Activated gamma-delta T cell treated with Interleukin-2 at 50 U/mL for 16 hours (primary cell): ENCODE results near the gene FANCL.
"Not testable (repeated sequence)": the region's sequence is repeated elsewhere in the genome, so short reads cannot be mapped to it uniquely, and the experiment has no call there.

Source experiments
- DNase-seq: peaks from one replicate; pipeline ENCODE4 v3.0.0-alpha.2; 2020

The FANCL gene

DNA sequence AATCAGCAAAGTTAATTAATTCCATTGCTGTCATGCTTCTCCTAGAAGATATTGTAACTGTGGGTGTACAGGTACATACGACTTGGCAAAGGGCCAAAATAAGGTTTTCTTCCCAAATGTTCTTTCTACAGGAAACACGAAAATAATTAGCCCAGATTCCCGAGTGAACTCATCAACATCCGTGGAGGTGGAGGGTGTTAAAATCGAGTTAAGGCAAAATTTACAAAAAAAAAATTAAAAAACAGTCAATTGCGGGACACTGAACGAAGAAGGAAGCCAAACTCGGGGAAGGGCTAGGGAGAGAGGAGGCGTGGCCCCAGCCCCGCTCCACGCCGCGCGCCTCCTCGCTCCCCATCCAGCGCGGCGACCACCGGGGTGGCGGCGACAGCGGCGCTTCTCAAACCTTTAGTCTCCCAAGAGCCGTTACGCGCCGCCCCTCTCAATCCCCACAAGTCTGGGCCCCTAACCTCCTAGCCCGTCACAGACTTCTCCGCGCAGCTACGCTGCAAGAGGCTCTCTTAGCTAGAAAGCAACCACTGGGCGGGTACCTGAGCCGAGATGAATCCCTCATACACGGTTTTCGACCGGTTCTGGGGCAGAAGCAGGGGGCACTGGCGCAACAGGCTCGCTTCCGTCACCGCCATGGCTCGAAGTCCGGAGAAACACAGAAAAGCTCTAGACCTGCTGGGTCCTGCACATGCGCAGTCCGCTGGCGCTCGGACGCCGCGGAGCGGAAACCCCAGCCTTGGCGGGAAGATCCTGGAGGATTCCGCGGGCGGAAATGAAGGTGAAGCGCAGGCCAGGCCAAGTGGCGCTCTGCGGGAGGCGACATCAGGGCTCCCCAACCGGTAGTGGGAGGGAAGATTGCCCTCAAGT is at the start of gene FANCL:
TSS of gene FANCL (minus strand) at position 656 of the 876 bp plus-strand sequence. CDS start at position 644, 12 bp downstream.
- peak; percentile 54 for DNase-seq

DNA sequence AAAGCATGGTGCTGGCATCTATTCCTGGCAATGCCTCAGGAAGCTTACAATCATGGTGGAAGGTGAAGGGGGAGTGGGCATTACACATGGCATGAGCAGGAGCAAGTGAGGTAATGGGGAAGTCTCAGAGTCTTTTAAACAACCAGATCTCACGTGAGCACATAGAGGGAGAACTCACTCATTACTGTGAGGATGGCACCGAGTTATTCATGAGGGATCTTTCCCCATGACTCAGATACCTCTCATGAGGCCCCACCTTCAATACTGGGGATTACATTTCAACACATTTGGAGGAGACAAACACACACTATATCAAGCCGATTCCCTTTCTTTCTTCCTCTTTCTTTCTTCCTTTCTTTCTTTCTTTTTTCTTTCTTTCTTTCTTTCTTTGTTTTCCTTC is 47.9 kb upstream of the FANCL start:
- no peak for DNase-seq

DNA sequence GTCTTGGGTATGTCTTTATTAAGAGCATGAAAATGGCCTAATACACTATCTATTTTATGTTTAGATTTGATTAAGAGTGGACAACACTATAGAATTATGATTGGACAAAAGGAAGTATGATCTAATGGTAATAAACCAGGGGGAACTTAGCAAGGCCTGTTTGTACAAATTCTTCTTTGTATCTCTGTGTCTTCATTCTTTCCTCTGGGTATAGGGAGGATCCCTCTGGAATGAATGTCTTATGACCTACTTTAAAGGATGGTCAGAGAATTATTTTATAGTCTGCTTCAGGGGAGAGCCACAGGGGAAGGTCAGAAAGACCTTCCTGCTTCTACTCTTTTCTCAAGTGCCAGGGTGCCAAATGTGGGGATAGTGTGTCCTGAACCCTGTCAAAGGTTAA is 42.8 kb upstream of the FANCL start:
- DNase-seq = no peak

DNA sequence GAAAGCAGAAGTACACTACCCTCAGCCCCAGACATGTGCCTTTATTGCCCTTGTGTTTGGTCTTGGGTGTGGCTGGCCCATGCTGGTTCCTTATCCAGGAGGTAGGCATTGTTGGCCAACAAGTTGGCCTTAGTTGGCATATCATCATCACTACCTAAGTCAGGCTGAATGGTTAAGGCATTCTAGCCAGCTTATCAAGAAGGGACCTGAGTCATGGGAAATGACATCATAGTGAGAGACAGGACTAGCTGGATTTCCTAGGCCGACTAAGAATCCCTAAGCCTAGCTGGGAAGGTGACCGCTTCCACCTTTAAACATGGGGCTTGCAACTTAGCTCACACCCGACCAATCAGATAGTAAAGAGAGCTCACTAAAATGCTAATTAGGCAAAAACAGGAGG is 34.0 kb upstream of the FANCL start:
- not testable (repeated sequence) for DNase-seq

DNA sequence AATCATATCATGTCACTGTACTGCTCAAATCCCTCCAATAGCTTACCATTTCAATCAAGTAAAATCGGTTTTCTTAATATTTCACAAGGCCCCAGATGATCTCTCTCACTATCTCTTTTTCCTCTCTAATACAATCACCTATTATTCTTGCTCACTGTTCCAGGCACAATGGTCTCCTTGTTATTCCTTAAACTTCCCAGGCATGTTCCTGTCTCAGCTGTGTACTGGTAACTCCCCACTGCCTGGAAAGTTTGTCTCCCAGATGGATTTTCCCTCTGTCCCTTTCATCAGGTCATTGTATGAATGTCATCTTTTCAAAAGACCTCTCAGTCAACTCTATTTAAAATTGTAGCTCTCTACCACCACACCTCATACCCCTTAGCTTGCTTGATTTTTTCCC is 30.7 kb upstream of the FANCL start:
- no peak for DNase-seq

DNA sequence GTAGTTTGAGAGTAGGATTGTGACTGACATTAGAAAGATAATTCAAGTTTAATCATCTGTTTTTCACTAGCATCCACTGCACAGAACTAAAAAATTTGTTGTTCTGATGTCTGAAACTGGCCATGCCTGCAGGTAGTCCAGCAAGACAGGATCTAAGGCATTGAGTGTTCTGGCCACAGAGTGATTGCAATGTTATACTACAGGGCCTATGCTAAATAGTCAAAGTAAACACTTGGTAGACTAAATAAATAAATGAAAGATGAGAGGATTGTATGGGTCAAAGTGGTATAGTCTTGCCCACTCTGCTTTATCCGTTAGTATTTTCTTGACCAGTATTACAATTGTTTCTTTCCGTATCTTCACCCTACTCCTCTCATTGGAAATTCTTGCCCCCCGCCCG is 27.6 kb upstream of the FANCL start:
- DNase-seq = no peak

DNA sequence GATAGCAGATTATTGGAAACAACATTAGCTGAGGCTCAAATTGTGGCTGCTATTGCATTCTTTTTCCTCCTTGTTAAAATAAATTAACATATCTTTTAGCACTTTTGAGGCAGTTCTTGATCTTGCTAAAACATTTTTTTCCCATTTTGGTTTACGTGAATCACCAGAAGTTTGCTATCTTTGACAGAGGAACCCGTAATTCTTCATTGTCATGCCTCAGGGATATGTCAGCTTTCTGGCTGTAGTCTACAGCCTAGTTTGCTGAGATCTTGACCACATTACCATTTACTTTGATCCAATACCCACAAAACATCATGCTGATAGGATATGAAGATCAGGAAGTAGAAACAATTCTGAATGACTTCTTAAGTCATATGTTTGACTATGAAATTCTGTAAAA is 25.1 kb upstream of the FANCL start:
- DNase-seq = no peak

DNA sequence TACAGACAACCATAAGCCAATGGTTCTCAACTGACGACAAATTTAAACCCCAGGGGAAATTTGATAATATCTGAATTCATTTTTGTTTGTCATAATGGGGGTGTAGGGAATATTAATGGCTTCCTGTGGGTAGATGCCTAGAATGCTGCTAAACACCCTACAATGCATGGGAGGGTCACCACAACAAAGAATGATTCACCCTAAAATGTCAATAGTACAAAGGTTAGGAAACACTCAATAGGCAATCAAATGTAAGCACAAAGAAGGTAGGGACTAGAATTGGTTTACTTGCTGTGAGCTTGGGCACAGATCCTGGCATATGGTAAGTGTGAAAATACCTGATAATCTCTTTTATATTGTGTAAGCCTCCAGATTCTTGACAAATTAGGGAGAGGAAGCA is 20.1 kb upstream of the FANCL start:
- DNase-seq = no peak

DNA sequence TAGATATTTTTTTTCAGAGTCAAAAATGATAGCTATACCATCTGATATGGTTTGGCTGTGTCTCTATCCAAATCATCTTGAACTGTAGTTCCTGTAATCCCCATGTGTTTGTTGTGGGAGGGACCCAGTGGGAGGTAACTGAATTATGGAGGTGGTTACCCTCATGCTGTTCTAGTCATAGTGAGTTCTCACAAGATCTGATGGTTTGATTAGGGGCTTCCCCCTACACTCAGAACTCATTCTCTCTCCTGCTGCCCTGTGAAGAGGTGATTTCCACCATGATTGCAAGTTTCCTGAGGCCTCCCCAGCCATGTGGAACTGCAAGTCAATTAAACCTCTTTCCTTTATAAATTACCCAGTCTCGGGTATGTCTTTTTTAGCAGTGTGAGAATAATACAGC is 17.3 kb upstream of the FANCL start:
- DNase-seq = not testable (repeated sequence)

DNA sequence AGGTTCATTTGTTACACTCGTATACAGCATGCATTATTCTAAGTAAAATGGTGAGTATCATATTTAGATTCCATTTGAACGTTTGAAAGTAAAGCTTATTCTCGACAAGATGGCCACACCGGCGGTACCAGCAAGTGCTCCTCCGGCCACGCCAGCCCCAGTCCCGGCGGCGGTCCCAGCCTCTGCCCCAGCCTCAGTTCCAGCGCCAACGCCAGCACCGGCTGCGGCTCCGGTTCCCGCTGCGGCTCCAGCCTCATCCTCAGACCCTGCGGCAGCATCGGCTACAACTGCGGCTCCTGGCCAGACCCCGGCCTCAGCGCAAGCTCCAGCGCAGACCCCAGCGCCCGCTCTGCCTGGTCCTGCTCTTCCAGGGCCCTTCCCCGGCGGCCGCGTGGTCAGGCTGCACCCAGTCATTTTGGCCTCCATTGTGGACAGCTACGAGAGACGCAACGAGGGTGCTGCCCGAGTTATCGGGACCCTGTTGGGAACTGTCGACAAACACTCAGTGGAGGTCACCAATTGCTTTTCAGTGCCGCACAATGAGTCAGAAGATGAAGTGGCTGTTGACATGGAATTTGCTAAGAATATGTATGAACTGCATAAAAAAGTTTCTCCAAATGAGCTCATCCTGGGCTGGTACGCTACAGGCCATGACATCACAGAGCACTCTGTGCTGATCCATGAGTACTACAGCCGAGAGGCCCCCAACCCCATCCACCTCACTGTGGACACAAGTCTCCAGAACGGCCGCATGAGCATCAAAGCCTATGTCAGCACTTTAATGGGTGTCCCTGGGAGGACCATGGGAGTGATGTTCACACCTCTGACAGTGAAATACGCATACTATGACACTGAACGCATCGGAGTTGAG is 10.4 kb upstream of the FANCL start:
- not testable (repeated sequence) for DNase-seq

DNA sequence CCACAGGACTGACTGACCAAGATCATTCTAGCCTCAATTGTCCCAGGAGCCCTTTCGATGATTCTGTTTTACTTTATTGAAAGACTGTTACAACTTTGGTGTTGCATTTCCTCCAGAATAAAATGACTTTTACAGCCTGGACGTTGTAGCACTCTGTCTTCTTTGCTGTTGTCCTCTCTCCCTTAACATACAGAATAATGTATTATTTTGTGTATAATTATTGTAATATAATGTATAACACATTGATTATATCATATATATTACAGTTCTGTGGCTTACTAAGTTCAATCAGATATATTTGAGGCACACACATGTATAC is 380 bp upstream of the FANCL start:
- no peak for DNase-seq

DNA sequence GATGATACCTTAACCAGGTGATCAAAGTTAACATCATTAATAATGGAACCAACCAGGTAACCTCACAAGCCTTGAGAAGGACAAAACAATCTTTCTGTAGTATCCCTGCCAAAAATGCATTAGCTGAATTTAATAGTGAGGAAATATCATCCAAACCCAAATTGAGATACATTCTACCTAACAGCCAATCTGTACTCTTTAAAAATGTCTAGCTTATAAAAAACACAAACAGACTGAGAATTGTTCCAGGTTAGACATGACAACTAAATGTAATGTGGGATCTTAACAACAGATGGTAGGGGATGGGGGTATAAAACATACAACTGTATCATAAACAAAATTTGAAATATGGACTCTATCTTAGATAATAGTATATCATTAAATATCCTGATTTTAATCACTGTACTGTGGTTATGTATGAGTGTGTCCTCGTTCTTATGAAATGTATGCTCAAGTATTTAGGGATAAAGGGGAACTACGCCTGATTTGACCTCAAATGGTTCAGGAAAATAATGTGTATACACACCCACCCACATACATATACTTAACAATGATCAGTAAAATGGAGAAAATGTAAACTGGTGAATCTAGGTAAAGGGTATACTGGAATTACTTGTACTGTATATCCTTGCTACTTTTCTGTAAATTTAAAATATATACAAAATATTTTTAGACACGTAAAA is 1.7 kb downstream of the FANCL start:
- no peak for DNase-seq

DNA sequence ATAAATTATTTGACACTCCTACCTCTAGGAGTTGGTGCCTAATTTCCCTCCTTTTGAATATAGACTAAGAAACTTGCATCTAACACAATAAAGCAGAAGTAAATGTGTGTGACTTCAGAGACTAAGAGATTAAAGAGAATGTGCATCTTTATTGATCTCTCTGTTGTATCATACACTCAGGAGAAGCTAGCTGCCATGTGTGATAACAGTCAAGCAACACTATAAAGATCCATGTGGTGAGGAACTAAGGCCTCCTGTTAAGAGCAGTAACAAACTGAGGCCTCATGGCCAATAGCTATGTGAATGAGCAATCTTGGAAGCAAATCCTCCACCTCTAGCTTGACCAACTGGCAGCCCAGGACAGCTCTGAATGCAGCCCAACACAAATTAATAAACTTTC is 3.4 kb downstream of the FANCL start:
- DNase-seq = no peak

DNA sequence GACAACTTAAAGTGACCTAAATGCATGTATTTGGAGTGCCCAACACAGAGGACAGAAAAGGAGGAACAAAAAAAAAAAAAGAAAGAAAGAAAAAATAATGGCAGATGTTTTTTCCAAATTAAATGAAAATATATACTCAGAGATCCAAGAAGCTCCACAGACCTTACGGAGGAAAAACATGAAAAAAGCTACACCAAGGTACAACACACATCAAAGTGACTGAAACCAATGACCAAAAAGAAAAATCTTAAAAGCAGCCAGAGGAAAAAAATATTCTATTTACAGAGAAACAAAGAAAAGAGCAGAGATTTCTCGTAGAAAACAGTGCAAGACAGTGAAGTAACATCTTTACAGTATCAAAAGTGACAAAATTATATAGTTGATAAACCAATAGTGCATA is 5.1 kb downstream of the FANCL start:
- no peak for DNase-seq

DNA sequence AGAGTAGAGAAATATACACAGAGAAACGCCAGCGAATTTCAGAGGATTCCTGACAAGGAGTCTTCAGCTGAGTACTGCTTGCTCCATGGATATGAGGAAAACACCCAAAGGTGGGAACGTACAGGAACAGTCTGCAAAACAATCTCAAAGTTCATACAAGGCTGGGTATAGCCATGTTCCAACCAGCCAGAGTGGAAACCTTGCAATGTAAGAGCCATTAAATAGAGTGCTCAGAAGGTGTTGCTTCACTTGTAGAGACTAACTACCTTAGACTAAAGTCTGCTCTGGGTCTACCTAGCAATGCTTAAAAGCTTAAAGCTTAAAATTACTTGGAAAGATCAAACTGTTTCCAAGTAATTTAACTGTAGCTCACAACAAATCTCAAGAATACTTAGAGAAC is 6.0 kb downstream of the FANCL start:
- DNase-seq = no peak

DNA sequence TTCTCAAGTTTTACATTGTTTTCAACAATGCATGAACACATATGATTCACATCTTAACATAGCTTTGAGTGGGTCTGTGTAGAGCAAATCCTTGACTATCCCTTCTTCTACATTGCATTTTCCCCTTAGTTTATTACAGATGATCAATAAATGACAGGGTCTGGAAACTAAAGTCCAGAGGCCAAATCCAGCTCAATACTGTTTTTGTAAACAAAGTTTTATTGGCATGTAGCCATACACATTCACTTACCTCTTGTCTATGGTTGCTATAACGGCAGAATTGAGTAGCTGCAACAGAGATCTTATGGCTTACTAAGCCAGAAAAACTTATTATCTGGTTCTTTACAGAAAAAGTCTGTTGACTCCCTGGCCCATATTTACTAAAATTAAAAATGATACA is 12.8 kb downstream of the FANCL start:
- DNase-seq = no peak

DNA sequence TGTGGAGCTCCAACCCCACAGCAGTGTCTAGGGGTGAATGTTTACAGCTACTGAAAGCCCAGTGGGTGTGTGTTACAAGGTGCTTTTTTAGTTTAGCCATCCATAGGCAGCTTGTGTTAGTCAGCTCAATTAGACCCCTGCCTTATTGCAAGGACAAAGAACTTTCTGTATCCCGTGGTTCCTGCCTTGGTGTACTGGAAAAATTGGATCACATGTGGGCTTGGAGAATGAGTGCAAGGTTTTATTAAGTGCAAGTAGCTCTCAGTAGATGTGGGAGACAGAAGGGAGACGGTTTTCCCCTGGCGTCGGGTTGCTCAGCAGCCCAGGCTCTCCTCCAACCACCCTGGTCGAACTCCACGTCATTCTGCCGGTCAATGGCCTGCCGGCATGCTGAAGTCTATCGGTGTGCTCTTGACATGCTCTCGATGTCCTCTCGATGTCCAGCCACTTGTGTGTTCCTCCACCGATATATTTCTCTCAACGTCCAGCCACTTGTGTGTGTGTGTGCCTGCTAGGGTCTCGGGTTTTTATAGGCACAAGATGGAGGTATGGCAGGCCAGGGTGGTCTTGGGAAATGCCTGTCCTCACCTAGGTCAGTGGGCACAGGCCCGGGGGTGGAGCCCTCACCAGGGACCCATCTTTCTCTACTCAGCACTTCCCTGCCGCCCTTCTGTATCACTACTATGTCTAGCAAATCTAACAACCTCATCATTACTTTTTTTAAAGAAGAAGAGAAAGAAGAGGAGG is 13.8 kb downstream of the FANCL start:
- no peak for DNase-seq

DNA sequence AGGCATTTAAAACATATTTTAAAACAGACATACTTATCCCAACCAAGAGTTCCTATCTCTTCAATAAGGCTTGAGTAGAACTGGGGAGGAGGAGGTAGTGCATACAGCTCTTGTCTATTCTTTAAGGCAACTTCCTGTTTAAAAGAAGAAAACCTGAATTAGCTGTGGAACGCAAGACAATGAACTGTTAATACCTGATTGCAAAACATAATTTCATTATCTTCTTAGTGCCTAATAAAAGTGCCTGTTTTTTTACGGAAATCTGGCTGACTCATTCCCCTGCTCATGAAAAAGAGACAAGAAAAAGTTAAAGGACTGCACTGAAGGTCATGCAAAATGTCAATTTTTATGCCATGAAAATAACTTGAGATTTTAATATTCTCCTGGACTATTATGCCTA is 19.2 kb downstream of the FANCL start:
- DNase-seq = no peak

DNA sequence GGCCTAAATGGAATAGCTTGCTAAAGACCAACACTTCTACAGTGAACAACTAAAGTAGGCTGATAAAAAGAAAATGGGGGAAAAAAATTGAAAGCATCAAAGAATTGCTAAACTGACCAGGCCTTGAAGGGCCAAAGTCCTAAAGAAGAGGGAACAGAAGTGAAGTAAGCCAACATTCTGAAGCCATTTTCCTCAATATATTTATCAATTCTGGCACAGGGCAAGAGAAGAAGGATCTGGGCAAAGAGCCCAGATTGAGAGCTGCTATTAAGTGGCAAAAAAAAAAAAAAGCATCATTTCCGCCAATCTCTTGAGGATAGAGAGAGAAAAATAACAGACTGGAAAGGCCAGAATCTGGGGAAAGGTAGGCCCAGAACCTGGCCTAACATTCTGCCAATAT is 25.7 kb downstream of the FANCL start:
- DNase-seq = no peak

DNA sequence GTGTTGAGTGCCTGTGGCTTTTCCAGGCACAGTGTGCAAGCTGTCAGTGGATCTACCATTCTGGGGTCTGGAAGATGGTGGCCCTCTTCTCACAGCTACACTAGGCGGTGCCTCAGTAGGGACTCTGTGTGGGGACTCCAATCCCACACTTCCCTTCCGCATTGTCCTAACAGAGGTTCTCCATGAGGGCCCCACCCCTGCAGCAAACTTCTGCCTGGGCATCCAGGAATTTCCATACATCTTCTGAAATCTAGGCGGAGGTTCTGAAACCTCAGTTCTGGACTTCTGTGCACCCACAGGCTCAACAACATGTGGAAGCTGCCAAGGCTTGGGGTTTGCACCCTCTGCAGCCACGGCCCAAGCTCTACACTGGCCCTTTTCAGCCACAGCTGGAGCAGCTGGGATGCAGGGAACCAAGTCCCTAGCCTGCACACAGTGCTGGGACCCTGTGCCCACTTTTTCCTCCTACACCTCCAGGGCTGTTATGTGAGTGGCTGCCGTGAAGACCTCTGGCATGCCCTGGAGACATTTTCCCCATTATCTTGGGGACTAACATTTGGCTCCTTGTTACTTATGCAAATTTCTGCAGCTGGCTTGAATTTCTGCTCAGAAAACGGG is 30.1 kb downstream of the FANCL start:
- DNase-seq = not testable (repeated sequence)

DNA sequence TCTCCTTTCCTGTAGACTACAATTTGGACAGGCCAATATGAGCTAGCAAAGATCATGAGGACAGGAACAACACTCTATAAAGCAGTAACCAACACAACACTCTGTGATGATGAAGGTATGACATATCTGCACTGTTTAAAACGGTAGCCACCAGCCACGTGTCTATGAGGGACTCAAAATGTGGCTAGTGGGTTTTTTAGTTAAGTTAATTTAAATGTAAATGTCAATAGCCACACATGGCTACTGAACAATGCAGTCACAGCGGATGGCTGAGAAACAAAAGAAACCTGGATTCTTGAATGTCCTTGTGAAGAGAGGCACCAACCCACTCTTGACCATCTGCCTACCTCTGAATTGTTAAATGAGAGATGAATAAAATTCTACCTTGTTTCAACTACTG is 33.9 kb downstream of the FANCL start:
- DNase-seq = no peak

DNA sequence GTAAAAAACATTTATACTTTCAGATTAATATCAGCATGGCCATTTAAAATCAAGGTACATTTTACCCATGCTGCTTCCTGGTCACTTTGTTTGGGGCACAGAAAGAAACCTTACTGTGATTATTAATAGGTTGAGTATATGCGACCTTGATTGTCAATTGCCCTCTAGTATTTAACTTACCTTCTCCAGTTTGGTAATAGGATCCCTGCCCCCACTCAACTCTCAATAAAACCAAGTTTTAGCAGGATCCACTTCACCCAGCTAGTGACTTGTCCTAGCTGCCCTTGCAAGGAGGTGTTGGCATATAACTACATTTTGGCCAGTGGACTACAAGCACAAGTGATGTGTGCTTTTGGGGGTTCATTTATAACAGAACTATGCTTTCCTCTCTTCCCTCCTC is 34.3 kb downstream of the FANCL start:
- DNase-seq = no peak
